ENCODE measurements around the gene MPST.
"Not testable (repeated sequence)": the region's sequence is repeated elsewhere in the genome, so short reads cannot be mapped to it uniquely, and the experiment has no call there.

MPST gene

DNA sequence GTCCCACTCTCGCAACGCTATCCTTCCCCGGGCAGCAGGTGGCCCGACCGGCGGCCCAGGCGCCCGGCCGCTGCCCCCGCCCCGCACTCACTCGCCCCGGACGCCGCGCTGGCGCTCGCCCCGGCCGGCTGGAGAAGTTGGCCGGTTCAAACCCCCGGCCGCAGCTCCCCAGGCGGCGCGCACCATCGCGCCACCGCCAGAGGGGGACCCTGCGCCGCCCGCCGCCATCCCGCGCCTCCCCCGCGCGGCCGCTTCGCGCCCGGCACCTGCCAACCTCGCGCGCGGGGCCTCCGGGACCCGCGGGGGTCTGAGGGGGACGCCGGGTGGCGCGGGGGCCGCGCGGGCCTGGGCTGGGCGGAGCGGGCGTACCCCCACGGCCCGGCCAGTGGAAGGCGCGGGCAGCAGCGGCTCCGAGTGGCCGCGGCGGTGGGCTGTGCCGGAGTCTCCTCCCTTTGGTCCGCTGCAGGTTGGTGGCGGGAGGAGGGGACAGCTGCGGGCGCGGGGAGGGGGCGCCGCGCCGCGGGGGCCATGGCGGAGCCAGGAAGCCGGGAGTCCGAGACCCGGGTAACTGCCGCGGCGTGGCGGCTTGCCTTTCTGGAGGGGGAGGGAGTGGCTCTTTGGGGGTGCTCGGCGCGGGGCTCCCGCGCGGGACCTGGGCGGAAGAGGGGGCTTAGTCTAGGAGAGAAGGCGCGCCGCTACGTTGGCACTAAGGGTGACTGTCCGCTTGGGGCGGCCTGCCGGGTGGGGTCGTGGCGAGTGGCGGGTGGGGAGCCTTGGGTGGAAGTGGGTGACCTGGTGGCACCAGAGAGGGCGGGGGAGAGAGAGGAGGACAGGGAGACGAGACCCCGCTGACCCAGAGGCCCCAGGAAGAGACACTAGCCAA lies at the start of gene MPST, which contains the start of gene TST:
MPST (plus strand) TSS at position 434 of the 883 bp plus-strand sequence; CDS start at position 529, 95 bp downstream.
TST (minus strand) TSS at position 139 of the 883 bp plus-strand sequence. CDS start 715 bp downstream, outside the sequence.
- DNase-seq (ENCODE audit: low read depth in 2 of 2): peak; percentile 13 to 28

- no peak for DNase-seq (ENCODE audit: low read depth in 2 of 2)
Observed at GRCh38 chr22:36971341-36972125, 48.0 kb upstream of the MPST start.

- DNase-seq (ENCODE audit: low read depth in 2 of 2): no peak
Observed at GRCh38 chr22:36976606-36977005, 42.9 kb upstream of the MPST start.

GRCh38 chr22:36977401-36977861 lies 42.1 kb upstream of the MPST start:
- peak; percentile 76 to 81 for DNase-seq (ENCODE audit: low read depth in 2 of 2)

DNA sequence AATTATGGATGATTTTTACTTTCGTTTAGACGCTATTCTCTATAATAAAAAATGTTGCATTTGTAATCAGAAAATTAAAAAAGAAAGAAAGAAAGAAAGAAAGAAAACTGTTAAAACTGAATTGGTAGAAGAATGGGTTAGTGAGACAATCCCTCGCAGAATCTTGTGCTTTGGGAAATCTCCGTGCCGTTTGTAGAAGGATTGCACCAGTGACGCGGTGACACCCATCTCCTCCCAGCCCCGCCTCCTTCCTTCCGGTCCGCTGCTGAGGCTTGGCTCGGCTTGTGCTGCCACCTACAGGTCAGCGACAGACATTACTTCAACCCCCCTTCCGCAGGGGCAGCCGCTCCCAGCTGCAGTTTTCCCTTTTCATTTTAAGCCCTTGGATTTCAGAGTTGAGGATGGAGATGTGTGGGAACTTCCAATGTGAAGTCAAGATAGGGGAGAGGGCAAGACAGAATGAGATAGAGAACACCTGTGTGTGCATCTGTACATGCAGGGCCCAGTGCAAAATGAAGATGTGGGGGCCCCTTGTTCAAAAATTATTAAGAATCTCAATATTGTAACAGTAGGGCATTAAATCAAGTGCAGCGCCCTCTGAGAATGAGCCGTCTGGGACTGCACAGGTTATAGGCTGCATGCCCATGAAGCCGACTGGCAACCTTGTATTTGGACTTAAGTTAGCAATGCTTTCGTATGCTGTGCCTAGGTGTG lies 41.4 kb upstream of the MPST start:
- DNase-seq (ENCODE audit: low read depth in 2 of 2): peak; percentile 88 to 89

DNA sequence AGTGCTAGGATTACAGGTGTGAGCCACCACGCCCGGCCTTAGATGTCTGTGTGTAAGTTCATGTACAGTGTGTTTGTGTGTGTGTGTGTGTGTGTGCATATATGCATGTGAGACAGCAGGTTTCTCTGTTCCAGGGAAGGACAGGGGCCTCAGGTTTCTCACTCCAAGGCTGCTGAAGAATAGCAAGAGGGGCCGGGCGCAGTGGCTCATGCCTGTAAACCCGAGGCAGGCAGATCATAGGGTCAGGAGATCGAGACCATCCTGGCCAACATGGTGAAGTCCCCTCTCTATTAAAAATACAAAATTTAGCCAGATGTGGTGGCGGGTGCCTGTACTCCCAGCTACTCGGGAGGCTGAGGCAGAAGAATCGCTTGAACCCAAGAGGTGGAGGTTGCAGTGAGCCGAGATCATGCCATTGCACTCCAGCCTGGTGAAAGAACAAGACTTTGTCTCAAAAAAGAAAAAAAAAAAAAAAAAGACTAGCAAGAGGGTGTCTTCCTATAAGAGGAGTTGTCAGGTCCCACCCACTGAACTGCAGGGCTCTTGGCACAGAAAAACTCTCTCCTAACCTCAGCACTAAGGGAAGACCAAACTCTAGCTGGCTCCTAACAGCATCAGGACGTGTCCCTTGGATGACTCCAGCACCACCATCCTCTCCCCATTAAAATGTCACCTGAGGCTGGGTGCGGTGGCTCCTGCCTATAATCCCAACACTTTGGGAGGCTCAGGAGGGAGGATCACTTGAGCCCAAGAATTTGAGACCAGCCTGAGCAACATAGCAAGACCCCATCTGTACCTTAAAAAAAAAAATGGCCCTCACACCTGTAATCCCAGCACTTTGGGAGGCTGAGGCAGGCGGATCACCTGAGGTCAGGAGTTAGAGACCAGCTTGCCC lies 40.3 kb upstream of the MPST start:
- DNase-seq (ENCODE audit: low read depth in 2 of 2): no peak

- DNase-seq (ENCODE audit: low read depth in 2 of 2): no peak
Observed at GRCh38 chr22:36981247-36981775, 38.2 kb upstream of the MPST start.

DNA sequence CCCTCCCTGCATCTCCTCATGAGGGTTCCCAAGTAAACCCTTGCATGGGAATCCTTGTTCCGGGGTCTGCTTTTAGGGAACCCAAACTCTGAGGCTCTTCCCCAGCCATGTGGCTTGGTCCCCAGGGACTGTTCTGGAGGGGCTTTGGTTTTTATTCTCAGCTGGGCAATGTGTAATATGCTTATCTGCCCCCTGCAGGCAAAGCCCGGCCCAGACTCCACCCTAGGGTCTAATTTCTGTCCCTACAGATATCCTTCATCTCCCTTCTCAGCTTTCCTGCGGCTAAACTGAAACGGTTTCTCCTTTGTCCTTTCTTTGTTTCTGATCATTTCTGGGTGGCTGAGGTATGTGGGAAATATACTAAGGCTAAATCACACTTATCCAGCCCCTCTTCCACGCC lies 37.4 kb upstream of the MPST start:
- DNase-seq (ENCODE audit: low read depth in 2 of 2): no peak

DNA sequence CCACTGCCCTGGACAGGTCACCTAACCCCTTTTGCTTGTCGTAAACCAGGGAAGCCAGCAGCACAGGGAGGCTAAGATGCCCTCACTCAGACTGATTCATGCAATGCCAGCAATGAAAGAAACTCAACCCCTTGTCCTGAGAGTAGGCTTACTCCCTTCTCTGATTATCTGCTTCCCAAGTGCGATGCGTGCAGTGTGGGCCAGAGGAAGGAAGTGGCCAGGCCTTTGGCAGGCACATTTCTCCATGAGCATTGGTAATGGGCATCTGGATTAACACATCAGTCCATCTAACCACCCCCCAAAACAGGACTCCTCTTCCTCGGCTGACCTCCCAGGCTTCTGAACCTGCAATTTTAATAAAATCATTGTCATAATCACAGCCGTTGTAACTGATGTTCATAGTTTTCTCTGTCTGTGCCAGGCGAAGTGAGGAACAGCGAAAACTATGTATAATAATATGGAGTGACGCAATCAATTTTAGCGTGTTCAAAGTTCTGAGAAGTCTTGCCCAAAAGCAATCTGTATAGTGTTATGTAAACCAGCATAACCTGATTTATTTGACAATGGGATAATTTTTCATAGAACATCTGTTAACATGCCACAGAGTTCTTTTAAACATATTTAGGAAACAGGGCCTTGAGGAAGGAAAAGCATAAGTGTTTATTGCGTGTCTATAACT lies 34.2 kb upstream of the MPST start:
- DNase-seq (ENCODE audit: low read depth in 2 of 2): no peak

DNA sequence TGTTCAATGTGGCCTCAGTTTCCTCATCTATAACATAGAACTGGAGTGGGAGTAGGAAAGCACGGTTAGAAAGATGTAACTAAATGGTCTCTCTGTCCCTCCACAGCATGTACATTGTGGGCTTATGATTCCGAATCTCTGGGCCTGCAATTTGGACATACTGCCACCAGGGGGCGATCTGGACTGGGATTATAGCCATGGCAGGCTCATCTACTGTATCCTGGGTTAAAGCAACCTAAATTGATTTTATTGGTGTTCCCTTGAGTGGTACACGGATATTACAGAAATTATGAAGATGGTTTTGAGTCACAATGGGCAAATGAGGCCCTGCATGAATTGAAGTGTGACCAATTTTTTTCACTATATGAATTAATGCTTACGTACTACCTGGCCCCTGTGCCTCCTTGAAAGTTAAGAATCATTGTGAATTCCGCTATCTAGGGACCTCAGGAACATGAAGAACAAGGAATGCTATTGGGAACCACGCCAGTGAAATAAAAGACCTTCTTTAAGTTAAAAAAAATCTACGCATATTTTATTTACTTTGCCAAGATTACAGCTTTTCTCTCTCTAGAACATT lies 33.2 kb upstream of the MPST start:
- DNase-seq (ENCODE audit: low read depth in 2 of 2): peak; percentile 43 to 66

DNA sequence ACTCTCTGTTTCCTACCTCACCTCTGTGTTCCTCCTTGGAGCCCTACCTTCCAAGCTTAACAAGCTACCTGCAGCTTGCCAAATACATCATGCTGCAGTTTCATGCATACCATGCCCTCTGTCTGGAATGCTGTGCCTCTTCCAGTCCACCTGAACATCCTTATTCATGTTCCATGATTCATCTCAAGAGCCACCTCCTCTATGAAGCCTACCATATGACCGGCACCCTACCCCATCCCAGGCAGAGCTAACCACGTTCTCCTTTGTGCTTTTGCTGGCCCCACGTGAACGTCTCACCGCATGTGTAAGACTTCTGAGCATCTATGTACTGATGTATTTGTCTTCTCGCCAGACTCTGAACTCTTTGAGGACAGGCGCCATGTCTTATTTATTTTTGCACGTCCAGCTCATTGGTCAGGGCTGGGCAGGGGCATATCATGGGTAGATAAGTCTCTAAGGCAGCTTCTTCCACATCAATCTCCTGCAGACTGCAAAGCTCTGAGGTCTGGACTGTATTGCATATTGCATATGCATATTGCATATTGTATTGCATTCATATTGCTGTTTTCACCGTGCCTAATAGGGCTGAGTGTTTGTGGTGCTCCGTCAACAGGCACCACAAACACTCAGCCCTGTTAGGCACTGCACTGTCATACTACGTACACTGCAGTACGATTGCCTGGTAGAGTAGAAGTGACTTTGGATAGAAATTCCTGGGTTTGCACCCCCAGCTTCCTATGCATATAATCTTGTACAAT lies 31.3 kb upstream of the MPST start:
- DNase-seq (ENCODE audit: low read depth in 2 of 2): no peak

DNA sequence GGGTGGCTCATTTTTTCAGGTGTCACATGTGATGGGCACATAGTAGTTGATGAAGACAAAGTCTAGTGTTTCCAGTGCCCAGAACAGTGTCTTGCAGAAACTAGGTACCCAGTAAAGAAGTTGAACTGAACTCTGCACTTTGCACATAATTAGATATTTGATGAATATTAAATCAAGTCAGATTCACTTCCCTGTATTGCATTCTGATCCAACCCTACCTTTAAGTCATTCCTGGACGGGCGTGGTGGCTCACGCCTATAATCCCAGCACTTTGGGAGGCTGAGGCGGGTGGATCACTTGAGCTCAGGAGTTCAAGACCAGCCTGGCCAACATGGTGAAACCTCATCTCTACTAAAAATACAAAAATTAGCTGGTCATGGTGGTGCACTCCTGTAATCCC lies 30.5 kb upstream of the MPST start:
- not testable (repeated sequence) for DNase-seq (ENCODE audit: low read depth in 2 of 2)

GRCh38 chr22:36990457-36990856 lies 29.1 kb upstream of the MPST start:
- DNase-seq (ENCODE audit: low read depth in 2 of 2): no peak

GRCh38 chr22:36991206-36991605 lies 28.3 kb upstream of the MPST start:
- DNase-seq (ENCODE audit: low read depth in 2 of 2): no peak

DNA sequence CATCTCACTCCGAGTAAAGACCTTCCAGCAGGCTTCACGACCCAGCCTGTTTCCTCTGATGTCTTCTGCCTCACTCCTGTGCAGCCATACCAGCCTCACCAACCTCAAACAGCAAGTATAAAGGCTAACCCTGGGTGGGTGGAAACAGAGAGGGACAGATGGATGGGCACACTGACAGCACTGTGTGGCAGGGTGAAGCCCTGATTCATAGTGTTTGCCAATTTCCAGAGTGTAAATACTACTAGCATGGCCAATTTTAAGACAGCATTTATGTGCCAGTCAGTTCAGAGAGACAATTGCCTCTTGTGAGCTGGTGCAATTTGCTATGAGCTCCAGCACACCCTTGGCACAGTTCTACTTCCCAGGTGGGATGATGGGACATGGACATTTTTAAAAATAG lies 21.8 kb upstream of the MPST start:
- no peak for DNase-seq (ENCODE audit: low read depth in 2 of 2)

GRCh38 chr22:36998620-36999351 lies 20.8 kb upstream of the MPST start:
- DNase-seq (ENCODE audit: low read depth in 2 of 2): no peak

DNA sequence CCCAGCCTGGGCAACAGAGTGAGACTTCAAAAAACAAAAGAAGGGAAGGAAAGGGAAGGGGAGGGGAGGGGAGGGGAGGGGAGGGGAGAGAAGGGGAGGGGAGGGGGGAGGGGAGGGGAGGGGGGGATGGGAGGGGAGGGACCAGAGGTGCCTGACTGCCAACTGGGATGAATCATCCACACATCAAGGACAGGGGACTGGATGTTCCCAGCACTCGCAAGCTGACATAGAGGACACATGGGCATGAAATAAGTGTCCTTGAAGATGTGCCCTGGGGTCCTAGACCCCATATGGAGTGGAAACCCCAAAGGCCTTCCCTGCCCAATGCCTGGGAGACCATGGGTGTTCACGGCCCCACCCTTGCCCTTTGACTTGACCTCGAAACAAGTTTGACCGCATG lies 20.1 kb upstream of the MPST start:
- no peak for DNase-seq (ENCODE audit: low read depth in 2 of 2)

Measured in stimulated activated CD4-positive, alpha-beta T cell treated with anti-CD3 and anti-CD28 coated beads, Interleukin-4, amount 100 ng/mL, for 48 hours (primary cell).